Measurements from ENCODE around the gene DLG3. TPM values are rescaled to one million over a fixed set of nuclear protein-coding genes. Genes with fewer than 3 reads are reported as not detected.

DLG3 gene
- polyA plus RNA-seq, 1 donor (not counting 4 experiments of a cell fraction or from before 2014, with no cell fraction given) = 10.1 TPM

DNA sequence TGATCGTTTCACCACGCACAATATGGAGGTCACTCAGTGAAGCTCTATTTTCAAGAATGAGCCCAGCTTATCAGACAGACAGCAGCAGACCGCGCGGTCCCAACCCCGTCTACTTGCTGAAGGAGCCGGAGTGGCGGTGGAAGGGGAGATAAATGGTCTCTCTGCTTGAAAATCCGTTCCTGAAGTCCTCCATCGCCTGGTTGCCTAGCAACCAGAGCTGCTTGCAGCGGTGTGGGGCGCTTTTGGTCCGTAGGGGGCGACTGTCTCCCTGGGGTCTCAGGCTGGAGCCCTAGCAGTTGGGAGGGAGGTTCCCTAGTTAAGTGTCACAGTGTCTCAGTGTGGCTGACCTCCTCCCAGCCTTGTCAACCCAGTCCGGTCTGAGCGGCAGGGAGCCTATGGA, 8.3 kb upstream of the DLG3 start:
- Histone ChIP-seq H3K79me2 (ENCODE audit: control insufficient read depth, insufficient read depth, low read length) (no peaks in the 10 kb centered on the region), H2AFZ (ENCODE audit: control insufficient read depth, low read length) (no peak overlapping the region), H3K27me3 (ENCODE audit: control insufficient read depth, extremely low read depth, insufficient read depth, low read length) (no peaks in the 10 kb centered on the region), H3K9me1 (ENCODE audit: control insufficient read depth, extremely low read depth, insufficient read depth, low read length) (no peaks in the 10 kb centered on the region), H3K9ac (ENCODE audit: control insufficient read depth, extremely low read depth, insufficient read depth, low read length) (no peak overlapping the region), H3K27ac (ENCODE audit: control insufficient read depth, insufficient read depth, low read length) (no peak overlapping the region), H3K4me3 (ENCODE audit: control insufficient read depth in 2 of 3, extremely low read depth in 1 of 3, insufficient read depth in 2 of 3, low read depth in 1 of 3, low read length in 3 of 3) (no peak overlapping the region), H3K9me3 (ENCODE audit: control insufficient read depth, low read depth, low read length) (peaks cover 1% of the 10 kb centered on the region), H4K20me1 (ENCODE audit: control insufficient read depth, extremely low read depth, insufficient read depth, low read length) (no peaks in the 10 kb centered on the region), H3K36me3 (ENCODE audit: control insufficient read depth in 2 of 2, extremely low read depth in 1 of 2, insufficient read depth in 2 of 2, low read length in 2 of 2) (no peaks in the 10 kb centered on the region), H3K4me1 (ENCODE audit: control insufficient read depth, extremely low read depth, insufficient read depth, low read length) (peaks cover 23% of the 10 kb centered on the region), H3K4me2 (ENCODE audit: control insufficient read depth, extremely low read depth, insufficient read depth, low read depth, low read length) (no peak overlapping the region)
- dilution Hi-C loops (cut with MboI; ENCODE audit: extremely low pct_ligation_motif_present, low sequenced_read_pairs) = no loop called here
- TF ChIP-seq EZH2 (IDR thresholded peaks at IDR 0.05; ENCODE audit: low read length) = no peak
- TF ChIP-seq, protein P1, sequence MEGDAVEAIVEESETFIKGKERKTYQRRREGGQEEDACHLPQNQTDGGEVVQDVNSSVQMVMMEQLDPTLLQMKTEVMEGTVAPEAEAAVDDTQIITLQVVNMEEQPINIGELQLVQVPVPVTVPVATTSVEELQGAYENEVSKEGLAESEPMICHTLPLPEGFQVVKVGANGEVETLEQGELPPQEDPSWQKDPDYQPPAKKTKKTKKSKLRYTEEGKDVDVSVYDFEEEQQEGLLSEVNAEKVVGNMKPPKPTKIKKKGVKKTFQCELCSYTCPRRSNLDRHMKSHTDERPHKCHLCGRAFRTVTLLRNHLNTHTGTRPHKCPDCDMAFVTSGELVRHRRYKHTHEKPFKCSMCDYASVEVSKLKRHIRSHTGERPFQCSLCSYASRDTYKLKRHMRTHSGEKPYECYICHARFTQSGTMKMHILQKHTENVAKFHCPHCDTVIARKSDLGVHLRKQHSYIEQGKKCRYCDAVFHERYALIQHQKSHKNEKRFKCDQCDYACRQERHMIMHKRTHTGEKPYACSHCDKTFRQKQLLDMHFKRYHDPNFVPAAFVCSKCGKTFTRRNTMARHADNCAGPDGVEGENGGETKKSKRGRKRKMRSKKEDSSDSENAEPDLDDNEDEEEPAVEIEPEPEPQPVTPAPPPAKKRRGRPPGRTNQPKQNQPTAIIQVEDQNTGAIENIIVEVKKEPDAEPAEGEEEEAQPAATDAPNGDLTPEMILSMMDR (optimal IDR thresholded peaks at IDR 0.05 in 1 of 3, IDR thresholded peaks at IDR 0.05 in 1 of 3, conservative IDR thresholded peaks at IDR 0.05 in 1 of 3; ENCODE audit: extremely low read depth in 1 of 3, insufficient read depth in 2 of 3, low read length in 3 of 3) = no peak
- FAIRE-seq = no peak
- no peak for DNase-seq (ENCODE audit: low read depth, low spot score)

DNA sequence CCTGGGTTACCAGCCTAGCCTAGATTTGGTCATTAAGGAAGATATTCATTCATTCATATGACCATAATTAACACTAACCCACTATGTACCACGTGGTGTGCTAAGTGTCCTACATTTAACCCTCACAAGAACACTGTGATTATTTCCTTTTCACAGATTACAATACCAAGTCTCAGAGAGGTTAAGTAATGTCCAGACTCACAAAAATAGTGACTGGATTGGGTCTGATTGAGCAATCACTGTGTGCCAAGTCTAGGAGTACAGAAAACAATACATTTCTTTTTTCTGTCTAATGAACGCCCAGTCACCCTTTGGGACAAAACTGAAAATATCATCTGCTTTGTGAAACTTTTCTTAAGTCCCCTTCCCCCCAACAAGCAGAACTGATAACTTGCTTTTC, 7.6 kb upstream of the DLG3 start:
- Histone ChIP-seq H3K27ac (ENCODE audit: control insufficient read depth, insufficient read depth, low read length) (no peak overlapping the region), H2AFZ (ENCODE audit: control insufficient read depth, low read length) (no peak overlapping the region), H3K4me2 (ENCODE audit: control insufficient read depth, extremely low read depth, insufficient read depth, low read depth, low read length) (no peak overlapping the region), H3K9ac (ENCODE audit: control insufficient read depth, extremely low read depth, insufficient read depth, low read length) (no peak overlapping the region), H3K4me1 (ENCODE audit: control insufficient read depth, extremely low read depth, insufficient read depth, low read length) (peaks cover 23% of the 10 kb centered on the region), H3K27me3 (ENCODE audit: control insufficient read depth, extremely low read depth, insufficient read depth, low read length) (no peaks in the 10 kb centered on the region), H3K9me1 (ENCODE audit: control insufficient read depth, extremely low read depth, insufficient read depth, low read length) (no peaks in the 10 kb centered on the region), H3K9me3 (ENCODE audit: control insufficient read depth, low read depth, low read length) (peaks cover 1% of the 10 kb centered on the region), H4K20me1 (ENCODE audit: control insufficient read depth, extremely low read depth, insufficient read depth, low read length) (no peaks in the 10 kb centered on the region), H3K36me3 (ENCODE audit: control insufficient read depth in 2 of 2, extremely low read depth in 1 of 2, insufficient read depth in 2 of 2, low read length in 2 of 2) (no peaks in the 10 kb centered on the region), H3K4me3 (ENCODE audit: control insufficient read depth in 2 of 3, extremely low read depth in 1 of 3, insufficient read depth in 2 of 3, low read depth in 1 of 3, low read length in 3 of 3) (no peak overlapping the region), H3K79me2 (ENCODE audit: control insufficient read depth, insufficient read depth, low read length) (no peaks in the 10 kb centered on the region)
- TF ChIP-seq, protein P1 (optimal IDR thresholded peaks at IDR 0.05 in 1 of 3, IDR thresholded peaks at IDR 0.05 in 1 of 3, conservative IDR thresholded peaks at IDR 0.05 in 1 of 3; ENCODE audit: extremely low read depth in 1 of 3, insufficient read depth in 2 of 3, low read length in 3 of 3) = no peak
- TF ChIP-seq EZH2 (IDR thresholded peaks at IDR 0.05; ENCODE audit: low read length) = no peak
- DNase-seq (ENCODE audit: low read depth, low spot score) = no peak
- dilution Hi-C loops (cut with MboI; ENCODE audit: extremely low pct_ligation_motif_present, low sequenced_read_pairs) = no loop called here
- FAIRE-seq = no peak

Measured in keratinocyte (primary cell).